GM18526 (cell line): ENCODE measurements around the gene ZNF444.

Experiments
- POLR2A ChIP-seq: IDR thresholded peaks from 3 replicates; pipeline ENCODE4 v1.6.1; 2011; ENCODE audit not compliant: insufficient read length; ENCODE audit errors: extremely low read depth

Gene ZNF444

DNA sequence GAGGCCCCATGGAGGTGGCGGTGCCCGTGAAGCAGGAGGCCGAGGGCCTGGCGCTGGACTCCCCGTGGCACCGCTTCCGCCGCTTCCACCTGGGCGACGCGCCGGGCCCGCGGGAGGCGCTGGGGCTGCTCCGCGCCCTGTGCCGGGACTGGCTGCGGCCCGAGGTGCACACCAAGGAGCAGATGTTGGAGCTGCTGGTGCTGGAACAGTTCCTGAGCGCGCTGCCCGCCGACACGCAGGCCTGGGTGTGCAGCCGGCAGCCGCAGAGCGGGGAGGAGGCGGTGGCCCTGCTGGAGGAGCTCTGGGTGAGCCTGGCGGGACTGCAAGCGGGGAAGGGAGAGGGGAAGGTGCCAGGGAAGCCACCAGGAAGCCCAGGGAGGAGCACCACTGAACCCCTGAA, 5.8 kb downstream of the ZNF444 start:
- TF ChIP-seq POLR2A: no peak

DNA sequence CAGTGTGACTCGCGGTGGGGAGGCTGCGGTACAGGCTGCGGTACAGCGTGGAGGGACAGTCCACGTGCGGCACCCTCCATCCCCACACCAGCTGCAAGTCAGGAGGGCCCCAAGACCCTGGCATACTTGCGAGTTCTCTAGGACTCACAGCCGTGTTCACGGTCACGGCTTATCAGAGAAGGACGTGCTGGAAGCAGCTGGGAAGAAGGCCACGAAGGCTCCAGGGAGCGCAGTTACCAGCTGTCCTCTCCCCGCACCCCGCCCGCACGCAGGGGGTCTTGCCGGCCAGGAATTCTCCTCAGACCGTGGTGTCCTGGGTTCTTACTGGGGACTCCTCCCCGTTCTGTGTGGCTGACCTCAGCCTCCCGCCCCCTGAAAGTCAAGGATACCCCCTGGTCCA, 6.2 kb downstream of the ZNF444 start:
- no peak for TF ChIP-seq POLR2A

DNA sequence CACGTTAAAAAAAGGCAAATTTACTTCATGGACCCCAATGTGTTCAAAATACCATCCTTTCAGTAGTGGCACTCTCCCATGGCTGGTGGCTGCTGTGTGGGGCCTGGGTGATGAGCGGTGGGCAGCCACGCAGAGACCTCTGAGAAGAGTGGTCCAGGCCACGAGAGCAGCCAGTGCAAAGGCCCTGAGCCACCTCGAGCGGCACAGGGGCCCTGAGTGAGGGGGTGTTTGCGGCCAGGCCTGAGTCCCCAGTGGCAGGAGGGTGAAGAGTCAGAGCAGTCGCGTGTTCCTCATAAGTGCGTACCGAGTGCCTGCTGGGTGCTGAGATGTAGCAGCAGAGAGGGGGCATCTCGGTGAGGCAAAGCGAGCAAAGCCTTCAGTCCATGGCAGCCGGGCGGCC, 7.0 kb downstream of the ZNF444 start:
- no peak for TF ChIP-seq POLR2A

DNA sequence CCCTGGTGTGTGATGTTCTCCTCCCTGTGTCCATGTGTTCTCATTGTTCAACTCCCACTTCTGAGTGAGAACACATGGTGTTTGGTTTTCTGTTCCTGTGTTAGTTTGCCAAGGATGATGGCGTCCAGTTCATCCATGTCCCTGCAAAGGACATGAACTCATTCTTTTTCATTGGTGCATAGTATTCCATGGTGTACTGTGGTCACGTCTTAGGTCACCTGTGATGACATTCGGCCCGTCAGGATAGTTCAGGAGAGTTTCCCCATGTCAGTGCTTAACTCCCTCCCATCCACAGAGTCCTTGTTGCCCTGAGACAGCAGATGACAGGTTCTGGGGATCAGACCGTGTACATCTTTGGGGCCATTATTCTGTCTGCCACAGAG, 8.6 kb downstream of the ZNF444 start:
- TF ChIP-seq POLR2A: no peak

DNA sequence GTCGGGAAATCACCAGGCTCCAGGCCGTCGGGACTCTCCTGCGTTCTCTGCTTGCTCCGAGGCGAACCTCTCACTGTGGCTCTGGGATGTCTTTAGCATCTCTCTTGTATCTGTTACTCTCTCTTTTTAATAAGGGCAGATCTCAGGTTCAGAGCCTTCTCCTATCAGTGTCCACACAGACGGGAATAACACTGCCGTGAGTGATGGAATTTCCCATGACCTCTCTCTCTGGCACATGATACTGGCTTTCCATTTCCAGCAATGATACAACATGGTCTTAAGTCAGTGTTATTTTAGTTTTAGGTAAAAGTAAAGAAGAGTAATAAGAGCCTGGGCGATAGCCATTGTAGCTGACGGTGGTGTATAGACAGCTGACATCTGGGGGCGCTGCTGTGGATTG, 9.3 kb downstream of the ZNF444 start:
- no peak for TF ChIP-seq POLR2A

DNA sequence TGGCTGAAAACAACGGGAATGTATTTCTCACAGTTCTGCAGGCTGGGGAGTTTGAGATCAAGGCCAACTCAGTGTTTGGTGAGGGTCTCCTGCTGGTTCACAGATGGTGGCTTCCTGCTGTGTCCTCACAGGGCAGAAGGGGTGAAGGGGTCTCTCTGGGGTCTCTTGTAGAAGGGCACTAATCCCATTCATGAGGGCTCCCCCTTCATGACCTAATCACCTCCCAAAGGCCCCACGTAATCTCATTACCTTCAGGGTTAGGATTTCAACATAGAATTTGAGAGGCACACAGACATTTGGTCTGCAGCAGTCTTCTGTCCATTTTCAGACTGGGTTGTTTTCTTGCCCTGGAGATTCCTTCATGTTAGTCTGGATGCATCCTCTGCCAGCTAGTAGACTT, 11.6 kb downstream of the ZNF444 start:
- no peak for TF ChIP-seq POLR2A

DNA sequence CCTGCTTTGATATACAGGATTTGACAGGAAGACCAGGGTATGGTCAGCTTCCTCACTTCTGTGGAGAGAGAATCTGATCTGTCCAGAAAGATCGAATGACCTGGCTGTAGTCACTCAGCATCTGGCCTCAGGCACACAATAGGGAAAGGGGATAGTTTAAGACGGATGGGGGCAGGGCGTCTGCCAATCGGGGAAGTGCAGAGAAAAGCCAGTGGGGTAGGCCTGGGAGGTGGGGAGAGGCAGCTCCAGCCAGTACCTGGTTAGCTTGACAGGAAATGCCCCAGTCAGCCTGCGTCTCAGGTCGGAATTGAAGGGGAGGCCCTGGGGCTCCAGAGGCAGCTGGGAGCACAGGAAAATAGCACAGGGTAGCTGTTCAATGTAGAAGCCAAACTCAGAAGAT, 12.4 kb downstream of the ZNF444 start:
- no peak for TF ChIP-seq POLR2A

DNA sequence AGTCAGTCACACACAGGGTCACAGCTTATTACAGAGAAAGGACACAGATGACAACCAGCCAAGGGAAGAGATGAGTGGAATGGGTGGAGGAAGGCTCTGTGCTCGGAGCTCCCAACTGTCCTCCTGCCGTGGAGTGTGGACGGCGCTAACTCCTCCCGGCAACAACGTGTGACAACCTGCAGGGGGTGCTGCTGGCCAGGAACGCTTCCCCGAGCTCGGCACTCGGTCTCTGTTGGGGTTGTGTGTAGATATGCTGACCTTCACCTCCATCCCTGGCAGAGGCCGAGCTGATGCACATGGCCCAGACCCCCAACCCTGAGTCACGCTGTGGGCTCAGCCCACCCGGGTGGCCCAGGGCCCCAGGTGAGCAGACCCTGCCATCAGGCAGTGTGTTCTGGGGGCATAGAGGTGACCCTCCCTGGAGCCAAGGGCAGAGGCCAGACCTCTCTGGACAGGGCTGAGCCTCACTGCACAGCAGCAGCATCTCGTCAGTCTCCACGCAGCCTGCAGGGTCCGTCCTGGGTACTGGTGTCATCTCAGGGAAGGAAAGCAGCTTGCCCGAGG, 14.1 kb downstream of the ZNF444 start:
- TF ChIP-seq POLR2A: no peak

DNA sequence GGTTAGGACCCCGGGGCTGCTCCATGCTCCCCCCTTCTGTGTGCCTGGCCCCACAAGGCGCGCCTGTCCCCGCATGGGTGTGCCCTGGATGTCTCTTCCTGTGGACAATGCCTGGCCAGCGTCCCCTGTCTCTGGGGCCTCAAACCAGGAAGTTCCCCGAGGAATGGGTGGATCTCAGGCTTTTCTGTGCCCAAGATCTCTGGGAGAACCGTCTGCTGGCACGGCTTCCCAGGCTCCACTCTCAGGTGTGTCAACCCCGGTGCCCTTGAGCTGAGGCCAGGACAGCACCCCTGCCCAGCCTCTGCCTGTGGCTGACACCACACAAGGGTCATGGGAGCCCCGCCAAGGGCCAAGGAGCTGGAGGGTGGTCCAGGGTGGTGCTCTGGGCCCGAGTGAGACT, 15.7 kb downstream of the ZNF444 start:
- no peak for TF ChIP-seq POLR2A

DNA sequence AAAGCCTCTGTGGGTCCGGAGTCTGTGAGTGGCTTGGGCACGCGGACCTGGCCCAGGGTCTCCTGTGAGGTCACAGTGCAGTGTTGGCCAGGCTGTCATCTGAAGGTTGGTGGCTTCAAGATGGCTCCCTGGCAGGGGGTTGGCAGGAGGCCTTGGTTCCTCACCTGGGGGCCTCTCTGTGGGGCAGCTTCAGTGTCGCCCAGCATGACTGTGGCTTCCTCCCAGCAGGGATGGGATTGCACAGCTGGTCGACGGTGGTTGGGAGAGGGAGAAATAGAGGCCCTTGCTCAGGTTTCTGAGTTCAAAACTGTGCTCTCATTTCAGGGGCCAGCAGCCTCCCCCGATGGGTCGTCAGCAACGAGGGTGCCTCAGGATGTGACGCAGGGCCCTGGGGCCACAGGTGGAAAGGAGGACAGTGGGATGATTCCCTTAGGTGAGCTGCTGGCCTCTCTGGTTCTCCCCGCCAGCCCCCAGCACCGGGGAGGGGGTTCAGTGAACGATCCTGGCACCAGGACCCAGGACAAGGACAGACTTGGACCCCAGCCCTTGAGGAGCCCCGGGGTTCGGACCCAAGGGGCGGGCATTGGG, 17.2 kb downstream of the ZNF444 start:
- no peak for TF ChIP-seq POLR2A

DNA sequence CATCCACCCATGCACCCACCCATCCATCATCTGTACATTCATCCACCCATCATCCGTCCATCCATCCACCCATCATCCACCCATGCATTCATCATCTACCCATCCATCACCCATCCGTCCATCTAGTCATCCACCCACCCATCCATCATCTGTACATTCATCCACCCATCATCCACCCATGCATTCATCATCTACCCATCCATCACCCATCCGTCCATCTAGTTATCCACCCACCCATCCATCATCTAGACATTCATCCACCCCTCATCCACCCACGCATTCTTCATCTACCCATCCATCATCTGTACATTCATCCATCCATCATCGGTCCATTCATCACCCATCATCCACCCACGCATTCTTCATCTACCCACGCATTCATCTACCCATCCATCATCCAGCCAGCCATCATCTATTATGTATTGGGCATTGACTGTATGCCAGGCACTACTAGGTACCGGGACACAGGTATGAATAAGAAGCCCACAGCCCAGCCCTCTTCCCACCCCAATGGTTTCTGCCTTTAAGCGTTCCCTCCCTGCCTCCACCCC, 18.0 kb downstream of the ZNF444 start:
- no peak for TF ChIP-seq POLR2A

DNA sequence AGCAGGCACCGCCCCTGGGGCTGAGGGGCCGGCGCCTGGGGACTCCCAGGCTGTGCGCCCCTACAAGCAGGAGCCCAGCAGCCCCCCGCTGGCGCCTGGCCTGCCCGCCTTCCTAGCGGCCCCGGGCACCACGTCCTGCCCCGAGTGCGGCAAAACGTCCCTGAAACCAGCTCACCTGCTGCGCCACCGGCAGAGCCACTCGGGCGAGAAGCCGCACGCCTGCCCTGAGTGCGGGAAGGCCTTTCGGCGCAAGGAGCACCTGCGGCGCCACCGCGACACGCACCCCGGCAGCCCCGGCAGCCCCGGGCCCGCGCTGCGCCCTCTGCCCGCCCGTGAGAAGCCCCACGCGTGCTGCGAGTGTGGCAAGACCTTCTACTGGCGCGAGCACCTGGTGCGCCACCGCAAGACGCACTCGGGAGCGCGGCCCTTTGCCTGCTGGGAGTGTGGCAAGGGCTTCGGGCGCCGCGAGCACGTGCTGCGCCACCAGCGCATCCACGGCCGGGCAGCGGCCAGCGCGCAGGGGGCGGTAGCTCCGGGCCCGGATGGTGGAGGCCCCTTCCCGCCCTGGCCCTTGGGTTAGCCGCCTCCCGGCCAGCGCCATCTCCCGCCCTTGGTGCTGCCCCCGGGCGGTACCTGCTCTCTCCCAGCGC, 18.7 kb downstream of the ZNF444 start:
- no peak for TF ChIP-seq POLR2A

DNA sequence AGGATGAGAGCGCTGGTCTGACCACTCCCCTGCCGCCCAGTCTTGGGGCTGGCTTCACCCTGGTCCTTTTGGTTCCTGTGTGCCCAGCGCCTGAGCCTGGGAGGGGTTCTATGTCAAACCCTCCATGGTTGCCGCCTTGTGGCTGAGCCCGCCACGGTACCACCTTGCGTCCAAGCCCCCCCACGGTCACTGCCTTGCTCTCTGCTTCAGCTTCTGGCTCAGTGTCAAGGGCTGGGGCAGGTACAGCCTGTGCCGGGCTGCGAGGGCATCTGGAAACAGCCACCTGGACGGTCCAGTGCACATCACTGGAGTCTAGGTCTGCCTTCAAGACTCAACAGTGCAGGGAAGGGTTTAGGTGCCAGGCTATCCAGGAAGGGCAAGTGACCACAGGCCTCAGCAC, 20.4 kb downstream of the ZNF444 start:
- no peak for TF ChIP-seq POLR2A

DNA sequence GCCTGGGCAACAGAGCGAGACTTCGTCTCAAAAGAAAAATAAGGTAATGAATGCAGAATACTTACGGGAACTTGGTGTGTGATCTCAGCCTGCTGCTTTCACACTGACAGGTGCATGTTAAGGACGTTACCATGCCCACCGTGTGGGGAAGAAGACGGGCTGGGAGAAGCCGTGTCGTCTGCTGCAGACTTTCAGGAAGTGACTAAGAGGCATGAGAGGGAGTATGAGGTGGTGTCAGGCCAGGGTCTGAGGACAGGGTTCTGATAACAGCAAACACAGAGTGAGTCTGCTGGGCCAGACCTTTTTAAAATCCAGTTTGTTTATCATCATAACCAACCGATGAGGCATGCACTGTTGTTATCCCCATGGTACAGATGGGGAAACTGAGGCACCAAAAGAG, 21.2 kb downstream of the ZNF444 start:
- TF ChIP-seq POLR2A: no peak

DNA sequence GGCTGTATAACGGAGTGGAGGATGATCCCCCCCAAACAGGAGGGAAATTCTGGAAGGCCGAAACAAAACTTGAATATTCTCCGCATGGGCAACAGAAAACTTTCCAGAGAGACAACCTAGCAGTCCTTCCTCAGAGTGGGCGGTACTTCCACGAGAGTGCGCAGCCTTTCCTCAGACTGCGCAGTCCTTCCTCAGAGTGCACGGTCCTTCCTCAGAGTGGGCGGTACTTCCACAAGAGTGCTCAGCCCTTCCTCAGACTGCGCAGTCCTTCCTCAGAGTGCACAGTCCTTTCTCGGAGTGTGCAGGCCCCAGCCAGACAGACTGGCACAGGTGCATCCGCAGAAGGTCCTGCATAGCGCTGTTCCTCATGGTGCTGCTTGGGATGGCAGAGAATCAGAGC, 22.0 kb downstream of the ZNF444 start:
- no peak for TF ChIP-seq POLR2A

DNA sequence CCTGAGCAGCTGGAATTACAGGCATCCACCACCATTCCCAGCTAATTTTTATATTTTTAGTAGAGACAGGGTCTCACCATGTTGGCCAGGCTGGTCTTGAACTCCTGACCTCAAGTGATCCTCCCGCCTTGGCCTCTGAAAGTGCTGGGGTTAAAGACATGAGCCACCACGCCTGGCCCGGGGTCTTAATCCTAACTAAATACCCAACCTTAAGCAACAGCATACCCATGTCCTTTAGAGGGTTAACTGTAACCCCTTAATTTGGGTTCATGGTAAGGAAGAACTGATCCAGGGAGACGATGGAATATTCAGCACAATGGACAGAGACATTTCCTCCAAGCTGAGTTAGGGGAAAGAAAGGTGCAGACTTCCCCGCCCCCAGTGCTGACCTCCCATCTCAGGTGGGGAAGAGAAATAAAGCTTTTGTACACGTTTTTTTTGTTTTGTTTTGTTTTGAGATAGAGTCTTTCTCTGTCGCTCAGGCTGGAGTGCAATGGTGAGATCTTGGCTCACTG, 26.0 kb downstream of the ZNF444 start:
- no peak for TF ChIP-seq POLR2A
